CD8-positive, alpha-beta memory T cell (primary cell): ENCODE data around the gene GPC6. TPM values are rescaled to one million over a fixed set of nuclear protein-coding genes. Genes with fewer than 3 reads are reported as not detected.

ENCODE experiments used
- CTCF ChIA-PET: fragments of 350-600 bp; sonication (Branson Sonifier 250); formaldehyde crosslinking; loops from one replicate; lab custom pipeline; 2021; ENCODE audit warnings: antibody characterized with exemption; lab: Charles Lee
- POLR2A ChIA-PET: fragments of 350-600 bp; sonication (Branson Sonifier 250); formaldehyde crosslinking; loops from one replicate; lab custom pipeline; 2021; ENCODE audit warnings: antibody characterized with exemption; lab: Charles Lee
- DNase-seq, 5 donors: peaks; one replicate each; pipeline versions ENCODE4 v3.0.0 to v3.0.0-alpha.2; 2020 to 2022; ENCODE audit warnings: mixed read lengths in 1 of 5
- H3K27ac ChIP-seq: one replicate; pipeline ENCODE4 v1.7.0; 2013; ENCODE audit warnings: low read depth, mild to moderate bottlenecking, low read length, moderate library complexity
- H3K27me3 ChIP-seq: 2 replicates; pipeline ENCODE4 v1.7.0; 2013; ENCODE audit warnings: low read length, mild to moderate bottlenecking; ENCODE audit not compliant: insufficient read depth, poor library complexity, severe bottlenecking
- H3K36me3 ChIP-seq: 2 replicates; pipeline ENCODE4 v1.7.0; 2013; ENCODE audit warnings: mild to moderate bottlenecking, low read length, moderate library complexity; ENCODE audit not compliant: insufficient read depth
- H3K4me1 ChIP-seq: 2 replicates; pipeline ENCODE4 v1.7.0; 2013; ENCODE audit warnings: mild to moderate bottlenecking, low read length, moderate library complexity; ENCODE audit not compliant: insufficient read depth
- H3K4me3 ChIP-seq: 2 replicates; pipeline ENCODE4 v1.7.0; 2013; ENCODE audit warnings: mild to moderate bottlenecking, low read length
- H3K9me3 ChIP-seq: 2 replicates; pipeline ENCODE4 v1.7.0; 2013; ENCODE audit warnings: mild to moderate bottlenecking, low read length
- H3K27ac Mint-ChIP-seq, 8 donors: one replicate each; pipeline ENCODE4 v1.8.0; 2020 to 2021; ENCODE audit warnings: mixed read lengths in 8 of 8, mild to moderate bottlenecking in 6 of 8, inconsistent platforms in 3 of 8, moderate library complexity in 3 of 8
- H3K27me3 Mint-ChIP-seq, 2 donors: one replicate each; pipeline ENCODE4 v1.8.0; 2020 to 2021; ENCODE audit warnings: mixed read lengths in 2 of 2, mild to moderate bottlenecking in 1 of 2, moderate library complexity in 1 of 2
- H3K36me3 Mint-ChIP-seq, 3 donors: one replicate each; pipeline ENCODE4 v1.8.0; 2020 to 2021; ENCODE audit warnings: mixed read lengths in 3 of 3, inconsistent platforms in 1 of 3, mild to moderate bottlenecking in 1 of 3
- H3K4me1 Mint-ChIP-seq, 3 donors: one replicate each; pipeline ENCODE4 v1.8.0; 2020 to 2021; ENCODE audit warnings: mixed read lengths in 3 of 3, inconsistent platforms in 1 of 3, mild to moderate bottlenecking in 1 of 3
- H3K4me3 Mint-ChIP-seq, 7 donors: one replicate each; pipeline ENCODE4 v1.8.0; 2020 to 2021; ENCODE audit warnings: mixed read lengths in 7 of 7, mild to moderate bottlenecking in 6 of 7, moderate library complexity in 4 of 7, inconsistent platforms in 2 of 7
- H3K9me3 Mint-ChIP-seq, 5 donors: one replicate each; pipeline ENCODE4 v1.8.0; 2020 to 2022; ENCODE audit warnings: mixed read lengths in 5 of 5, mild to moderate bottlenecking in 3 of 5, moderate library complexity in 2 of 5, inconsistent platforms in 1 of 5
- polyA plus RNA-seq: library from polyadenylated mRNA; unstranded; fragments of 300-500 nt; fragmentation: Illumina TruSeq; gene quantifications from one replicate; pipeline ENCODE4 v1.2.3, GENCODE V29; 2021
- total RNA-seq, 2 experiments: library from RNA; stranded (reverse); gene quantifications; one replicate each; pipeline ENCODE4 v1.2.3, GENCODE V29; 2021

GPC6 gene
- total and polyA plus RNA-seq, 3 experiments from 2014 or later = not detected

DNA sequence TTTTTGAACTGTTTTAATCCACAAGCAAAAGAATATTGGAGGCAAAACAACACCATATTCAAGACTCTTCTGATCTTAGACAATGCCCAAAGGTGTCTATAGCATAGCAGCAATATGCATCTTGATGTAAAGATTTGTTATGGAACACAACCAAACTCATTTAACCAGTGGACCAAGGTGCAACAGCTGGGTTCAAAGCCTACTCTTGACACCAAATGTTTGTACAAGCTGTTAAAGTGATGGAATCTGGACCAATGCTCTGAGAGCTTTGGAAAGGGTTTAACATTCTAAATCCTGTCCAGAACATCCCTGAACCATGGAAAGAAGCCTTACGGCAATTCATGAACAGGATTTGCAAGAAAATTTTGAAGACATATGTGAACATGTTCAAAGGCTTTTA, 520.0 kb downstream of the GPC6 start:
- H3K4me3 ChIP-seq = no peak overlapping the region
- H3K9me3 Mint-ChIP-seq = peaks cover 0 to 3% (median 0%) of the 10 kb centered on the region in 5 donors
- H3K36me3 Mint-ChIP-seq = no peaks in the 10 kb centered on the region
- no peak overlapping the region for H3K27ac ChIP-seq
- no peak for DNase-seq
- no peaks in the 10 kb centered on the region for H3K4me1 ChIP-seq
- ChIA-PET CTCF (no interaction called here), POLR2A (no interaction called here)
- no peaks in the 10 kb centered on the region for H3K9me3 ChIP-seq
- no peaks in the 10 kb centered on the region for H3K27me3 ChIP-seq
- no peaks in the 10 kb centered on the region for H3K27me3 Mint-ChIP-seq
- H3K4me3 Mint-ChIP-seq = no peak overlapping the region
- H3K27ac Mint-ChIP-seq = no peak overlapping the region
- H3K4me1 Mint-ChIP-seq = peaks cover 0 to 4% (median 0%) of the 10 kb centered on the region in 3 donors
- no peaks in the 10 kb centered on the region for H3K36me3 ChIP-seq

DNA sequence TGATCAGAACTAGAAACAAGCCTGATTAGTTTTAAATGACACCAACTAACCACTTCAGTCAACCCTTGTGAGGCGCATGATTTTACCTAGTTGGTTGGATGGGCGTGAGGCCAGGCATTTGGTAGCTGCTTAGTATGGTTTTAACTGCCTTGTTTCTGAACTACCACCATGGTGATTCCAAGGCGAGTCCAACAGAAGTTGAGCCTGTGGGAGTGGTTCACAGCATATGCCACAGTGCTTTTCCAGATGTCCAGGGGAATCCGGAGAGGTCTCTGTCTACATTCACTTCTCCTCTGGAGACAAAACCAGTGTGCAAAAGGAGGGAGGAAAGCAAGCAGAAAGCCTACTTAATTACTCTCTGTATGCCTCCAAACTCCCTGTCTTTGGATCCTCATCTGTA, 524.1 kb downstream of the GPC6 start:
- CTCF ChIA-PET = no interaction called here
- Histone ChIP-seq H3K27me3 (no peaks in the 10 kb centered on the region), H3K27ac (no peak overlapping the region), H3K4me3 (no peak overlapping the region), H3K4me1 (no peaks in the 10 kb centered on the region), H3K9me3 (no peaks in the 10 kb centered on the region), H3K36me3 (no peaks in the 10 kb centered on the region)
- H3K27ac Mint-ChIP-seq = no peak overlapping the region
- no peak for DNase-seq
- H3K36me3 Mint-ChIP-seq = no peaks in the 10 kb centered on the region
- peaks cover 0 to 4% (median 0%) of the 10 kb centered on the region in 3 donors for H3K4me1 Mint-ChIP-seq
- no peaks in the 10 kb centered on the region for H3K27me3 Mint-ChIP-seq
- H3K4me3 Mint-ChIP-seq = no peak overlapping the region
- H3K9me3 Mint-ChIP-seq = no peaks in the 10 kb centered on the region
- POLR2A ChIA-PET = no interaction called here

- peaks cover 0 to 4% (median 0%) of the 10 kb centered on the region in 3 donors for H3K4me1 Mint-ChIP-seq
- H3K4me3 ChIP-seq = no peak overlapping the region
- ChIA-PET CTCF (interaction anchor here (0.9 kb wide), 1 partner anchor 9 kb away, joined by 3 read pairs; no protein-coding TSS in a partner anchor), POLR2A (no interaction called here)
- H3K27ac ChIP-seq = no peak overlapping the region
- no peaks in the 10 kb centered on the region for H3K27me3 ChIP-seq
- no peaks in the 10 kb centered on the region for H3K9me3 ChIP-seq
- no peak overlapping the region for H3K4me3 Mint-ChIP-seq
- H3K27me3 Mint-ChIP-seq = no peaks in the 10 kb centered on the region
- H3K36me3 Mint-ChIP-seq = no peaks in the 10 kb centered on the region
- H3K9me3 Mint-ChIP-seq = no peaks in the 10 kb centered on the region
- H3K36me3 ChIP-seq = no peaks in the 10 kb centered on the region
- no peak overlapping the region for H3K27ac Mint-ChIP-seq
- H3K4me1 ChIP-seq = no peaks in the 10 kb centered on the region
- DNase-seq = no peak
Measured at GRCh38 chr13:93751117-93751516, 524.5 kb downstream of the GPC6 start.

- Mint-ChIP-seq H3K36me3 (no peaks in the 10 kb centered on the region), H3K9me3 (no peaks in the 10 kb centered on the region), H3K4me1 (peaks cover 0 to 4% (median 0%) of the 10 kb centered on the region in 3 donors), H3K27me3 (no peaks in the 10 kb centered on the region), H3K27ac (no peak overlapping the region), H3K4me3 (no peak overlapping the region)
- H3K27ac ChIP-seq = no peak overlapping the region
- DNase-seq = no peak
- H3K27me3 ChIP-seq = no peaks in the 10 kb centered on the region
- no peak overlapping the region for H3K4me3 ChIP-seq
- H3K36me3 ChIP-seq = no peaks in the 10 kb centered on the region
- no peaks in the 10 kb centered on the region for H3K4me1 ChIP-seq
- POLR2A ChIA-PET = no interaction called here
- no peaks in the 10 kb centered on the region for H3K9me3 ChIP-seq
- CTCF ChIA-PET = no interaction called here
Measured at GRCh38 chr13:93752541-93752940, 525.9 kb downstream of the GPC6 start.

DNA sequence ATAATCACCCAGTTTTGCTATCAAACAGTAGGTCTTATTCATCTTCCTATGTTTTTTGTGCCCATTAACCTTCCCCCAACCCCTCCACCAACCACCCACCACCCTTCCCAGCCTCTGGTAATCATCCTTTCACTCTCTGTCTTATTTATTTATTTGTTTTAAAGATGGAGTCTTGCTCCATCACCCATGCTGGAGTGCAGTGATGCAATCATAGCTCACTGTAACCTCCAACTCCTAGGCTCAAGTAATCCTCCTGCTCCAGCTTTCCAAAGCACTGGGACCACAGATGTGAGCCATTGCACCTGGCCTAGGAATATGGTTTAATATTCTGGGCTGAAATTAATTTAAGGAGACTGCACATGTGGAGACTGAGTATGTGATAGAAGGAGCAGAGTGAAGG, 527.0 kb downstream of the GPC6 start:
- CTCF ChIA-PET = no interaction called here
- Mint-ChIP-seq H3K27me3 (no peaks in the 10 kb centered on the region), H3K4me1 (peaks cover 0 to 12% (median 5%) of the 10 kb centered on the region in 3 donors), H3K9me3 (no peaks in the 10 kb centered on the region), H3K4me3 (no peak overlapping the region), H3K27ac (no peak overlapping the region), H3K36me3 (no peaks in the 10 kb centered on the region)
- Histone ChIP-seq H3K27me3 (no peaks in the 10 kb centered on the region), H3K27ac (no peak overlapping the region), H3K36me3 (no peaks in the 10 kb centered on the region), H3K4me3 (no peak overlapping the region), H3K4me1 (no peaks in the 10 kb centered on the region), H3K9me3 (no peaks in the 10 kb centered on the region)
- no peak for DNase-seq
- POLR2A ChIA-PET = no interaction called here

- Histone ChIP-seq H3K9me3 (no peaks in the 10 kb centered on the region), H3K4me3 (no peak overlapping the region), H3K36me3 (no peaks in the 10 kb centered on the region), H3K27me3 (no peaks in the 10 kb centered on the region), H3K4me1 (no peaks in the 10 kb centered on the region), H3K27ac (no peak overlapping the region)
- no peaks in the 10 kb centered on the region for H3K36me3 Mint-ChIP-seq
- H3K27me3 Mint-ChIP-seq = peaks cover 0 to 3% of the 10 kb centered on the region in 2 donors
- H3K4me3 Mint-ChIP-seq = no peak overlapping the region
- no peak for DNase-seq
- H3K9me3 Mint-ChIP-seq = peaks cover 0 to 1% (median 0%) of the 10 kb centered on the region in 5 donors
- H3K4me1 Mint-ChIP-seq = peaks cover 0 to 19% (median 11%) of the 10 kb centered on the region in 3 donors
- POLR2A ChIA-PET = no interaction called here
- no peak overlapping the region for H3K27ac Mint-ChIP-seq
- CTCF ChIA-PET = no interaction called here
Measured at GRCh38 chr13:93755341-93755740, 528.7 kb downstream of the GPC6 start.

DNA sequence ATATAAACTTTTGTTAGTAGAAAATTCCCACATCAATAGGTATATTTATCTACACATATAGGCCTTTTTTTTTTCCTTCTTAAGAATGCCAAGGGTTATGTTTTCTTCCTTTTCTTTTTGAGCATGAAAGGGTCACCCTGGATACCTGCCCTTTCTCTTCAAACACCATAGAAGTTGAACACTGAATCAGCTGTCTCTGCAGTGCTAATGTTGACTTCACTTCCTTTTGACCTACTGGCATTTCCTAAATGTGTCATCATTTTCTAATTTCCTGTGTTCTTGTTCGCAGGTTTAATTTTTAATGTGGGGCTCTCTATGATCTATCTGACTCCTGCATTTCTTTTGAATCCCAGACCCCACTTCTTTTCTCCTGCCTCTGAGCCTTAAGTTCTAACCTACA, 532.0 kb downstream of the GPC6 start:
- ChIA-PET POLR2A (no interaction called here), CTCF (no interaction called here)
- H3K4me3 ChIP-seq = no peak overlapping the region
- DNase-seq = no peak
- no peaks in the 10 kb centered on the region for H3K27me3 ChIP-seq
- H3K9me3 ChIP-seq = no peaks in the 10 kb centered on the region
- Mint-ChIP-seq H3K27ac (peak overlapping the region in 7 of 8 donors; percentile 15 to 92 (median 58)), H3K36me3 (no peaks in the 10 kb centered on the region), H3K9me3 (peaks cover 0 to 12% (median 3%) of the 10 kb centered on the region in 5 donors), H3K4me1 (peaks cover 0 to 15% (median 11%) of the 10 kb centered on the region in 3 donors), H3K4me3 (peak overlapping the region in 5 of 7 donors; percentile 11 to 32 (median 26)), H3K27me3 (peaks cover 0 to 3% of the 10 kb centered on the region in 2 donors)
- H3K27ac ChIP-seq = no peak overlapping the region
- H3K4me1 ChIP-seq = no peaks in the 10 kb centered on the region
- H3K36me3 ChIP-seq = no peaks in the 10 kb centered on the region

- Mint-ChIP-seq H3K4me1 (peaks cover 0 to 11% (median 9%) of the 10 kb centered on the region in 3 donors), H3K27ac (no peak overlapping the region), H3K36me3 (no peaks in the 10 kb centered on the region), H3K9me3 (peaks cover 0 to 12% (median 4%) of the 10 kb centered on the region in 5 donors), H3K4me3 (no peak overlapping the region), H3K27me3 (peaks cover 0 to 3% of the 10 kb centered on the region in 2 donors)
- no peak overlapping the region for H3K4me3 ChIP-seq
- H3K9me3 ChIP-seq = no peaks in the 10 kb centered on the region
- H3K4me1 ChIP-seq = no peaks in the 10 kb centered on the region
- CTCF ChIA-PET = no interaction called here
- POLR2A ChIA-PET = no interaction called here
- H3K27me3 ChIP-seq = no peaks in the 10 kb centered on the region
- H3K36me3 ChIP-seq = no peaks in the 10 kb centered on the region
- H3K27ac ChIP-seq = no peak overlapping the region
- no peak for DNase-seq
Measured at GRCh38 chr13:93762708-93763426, 536.3 kb downstream of the GPC6 start.
